WTC11 (cell line): ENCODE measurements around the gene POLK. TPM values are rescaled to one million over a fixed set of nuclear protein-coding genes. Genes with fewer than 3 reads are reported as not detected.

Experiments used
- ATAC-seq: fragments of 200-7000 bp; cut with Tn5 transposase; 2 replicates; pipeline ENCODE4 v1.10.0; 2021; ENCODE audit warnings: mild to moderate bottlenecking, moderate library complexity
- CTCF ChIA-PET: fragments of 300-600 bp; sonication (Branson Sonifier 250); formaldehyde crosslinking; loops from one replicate; lab custom pipeline; 2021; ENCODE audit warnings: antibody characterized with exemption; lab: Charles Lee
- POLR2A ChIA-PET: fragments of 350-600 bp; sonication (Branson Sonifier 250); formaldehyde crosslinking; loops from one replicate; lab custom pipeline; 2021; ENCODE audit warnings: antibody characterized with exemption; lab: Charles Lee
- DNase-seq: peaks from one replicate; pipeline ENCODE4 v3.0.0; 2021; ENCODE audit warnings: low spot score
- H3K27ac Mint-ChIP-seq: 2 replicates; pipeline ENCODE4 v1.8.0; 2021; ENCODE audit warnings: mixed read lengths
- H3K27me3 Mint-ChIP-seq: 2 replicates; pipeline ENCODE4 v1.8.0; 2021; ENCODE audit warnings: low read depth, mild to moderate bottlenecking, moderate library complexity, mixed read lengths
- H3K36me3 Mint-ChIP-seq: 2 replicates; pipeline ENCODE4 v1.8.0; 2021; ENCODE audit warnings: mixed read lengths
- H3K4me1 Mint-ChIP-seq: 2 replicates; pipeline ENCODE4 v1.8.0; 2022; ENCODE audit warnings: mixed read lengths
- H3K4me3 Mint-ChIP-seq: 2 replicates; pipeline ENCODE4 v1.8.0; 2021; ENCODE audit warnings: mild to moderate bottlenecking, moderate library complexity, mixed read lengths
- H3K9me3 Mint-ChIP-seq: 2 replicates; pipeline ENCODE4 v1.8.0; 2021; ENCODE audit warnings: mixed read lengths
- CBFB ChIP-seq: sonication (generic); formaldehyde crosslinking; IDR thresholded peaks from 2 replicates; pipeline ENCODE4 v1.8.1; 2022; ENCODE audit warnings: mild to moderate bottlenecking, low read depth, missing genetic modification reagents
- CREB1 ChIP-seq: sonication (generic); formaldehyde crosslinking; IDR thresholded peaks from 2 replicates; pipeline ENCODE4 v1.8.0; 2023; ENCODE audit warnings: mild to moderate bottlenecking, missing genetic modification reagents
- CREM ChIP-seq: sonication (generic); formaldehyde crosslinking; IDR thresholded peaks from 2 replicates; pipeline ENCODE4 v1.8.1; 2022; ENCODE audit warnings: mild to moderate bottlenecking, missing genetic modification reagents, moderate library complexity
- EMX1 ChIP-seq: fragments of 250-450 bp; sonication (Bioruptor Pico); IDR thresholded peaks from 2 replicates; pipeline ENCODE4 v1.8.0; 2021; ENCODE audit warnings: mild to moderate bottlenecking
- ESRRA ChIP-seq: sonication (generic); formaldehyde crosslinking; IDR thresholded peaks from 2 replicates; pipeline ENCODE4 v1.8.1; 2022; ENCODE audit warnings: mild to moderate bottlenecking, missing genetic modification reagents, borderline replicate concordance
- ETV6 ChIP-seq: sonication (generic); formaldehyde crosslinking; IDR thresholded peaks from 2 replicates; pipeline ENCODE4 v1.8.1; 2022; ENCODE audit warnings: mild to moderate bottlenecking, missing genetic modification reagents
- GABPB1 ChIP-seq: sonication (generic); formaldehyde crosslinking; IDR thresholded peaks from 2 replicates; pipeline ENCODE4 v1.8.1; 2023; ENCODE audit warnings: mild to moderate bottlenecking, missing genetic modification reagents
- GTF2I ChIP-seq: fragments of 250-450 bp; sonication (Bioruptor Pico); conservative IDR thresholded peaks from 2 replicates; pipeline ENCODE4 v1.4.0; 2021; ENCODE audit warnings: mild to moderate bottlenecking
- NFATC4 ChIP-seq: fragments of 250-450 bp; sonication (Bioruptor Pico); IDR thresholded peaks from 2 replicates; pipeline ENCODE4 v1.9.0; 2021; ENCODE audit warnings: mild to moderate bottlenecking
- NFYB ChIP-seq: sonication (generic); formaldehyde crosslinking; conservative IDR thresholded peaks from 2 replicates; pipeline ENCODE4 v1.8.0; 2022; ENCODE audit warnings: low read depth, missing genetic modification reagents
- NR3C1 ChIP-seq: sonication (generic); formaldehyde crosslinking; conservative IDR thresholded peaks from 2 replicates; pipeline ENCODE4 v1.8.1; 2023; ENCODE audit warnings: low read depth, mild to moderate bottlenecking, missing genetic modification reagents
- OVOL2 ChIP-seq: fragments of 250-450 bp; sonication (Bioruptor Pico); IDR thresholded peaks from 2 replicates; pipeline ENCODE4 v1.9.0; 2021; ENCODE audit warnings: mild to moderate bottlenecking, borderline replicate concordance
- SMAD4 ChIP-seq: sonication (generic); formaldehyde crosslinking; IDR thresholded peaks from 2 replicates; pipeline ENCODE4 v1.8.0; 2022; ENCODE audit warnings: mild to moderate bottlenecking, missing genetic modification reagents
- SOX15 ChIP-seq: fragments of 250-450 bp; sonication (Bioruptor Pico); IDR thresholded peaks from 2 replicates; pipeline ENCODE4 v1.9.0; 2021; ENCODE audit warnings: mild to moderate bottlenecking
- SP1 ChIP-seq: sonication (generic); formaldehyde crosslinking; conservative IDR thresholded peaks from 2 replicates; pipeline ENCODE4 v1.8.1; 2022; ENCODE audit warnings: missing genetic modification reagents
- TCF7 ChIP-seq: sonication (generic); formaldehyde crosslinking; IDR thresholded peaks from 2 replicates; pipeline ENCODE4 v1.8.0; 2022; ENCODE audit warnings: mild to moderate bottlenecking, low read depth, missing genetic modification reagents, moderate library complexity
- ZNF138 ChIP-seq: sonication (generic); formaldehyde crosslinking; conservative IDR thresholded peaks from 2 replicates; pipeline ENCODE4 v1.8.1; 2022; ENCODE audit warnings: mild to moderate bottlenecking, moderate library complexity, missing genetic modification reagents
- ZNF232 ChIP-seq: sonication (generic); formaldehyde crosslinking; IDR thresholded peaks from 2 replicates; pipeline ENCODE4 v1.8.0; 2022; ENCODE audit warnings: mild to moderate bottlenecking, missing genetic modification reagents
- ZNF317 ChIP-seq: sonication (generic); formaldehyde crosslinking; IDR thresholded peaks from 2 replicates; pipeline ENCODE4 v1.8.1; 2023; ENCODE audit warnings: low read depth, mild to moderate bottlenecking, moderate library complexity, missing genetic modification reagents, borderline replicate concordance
- ZNF671 ChIP-seq: fragments of 250-450 bp; sonication (Bioruptor Pico); IDR thresholded peaks from 2 replicates; pipeline ENCODE4 v1.8.0; 2021; ENCODE audit warnings: mild to moderate bottlenecking
- total RNA-seq: library from RNA; stranded (reverse); gene quantifications from 3 replicates; pipeline ENCODE4 v1.2.3, GENCODE V29; 2021
- TF ChIP-seq, protein P1 (sequence below): sonication (generic); formaldehyde crosslinking; IDR thresholded peaks from 2 replicates; pipeline ENCODE4 v1.8.1; 2023; ENCODE audit warnings: mild to moderate bottlenecking, moderate library complexity, missing genetic modification reagents
- TF ChIP-seq, protein P2 (sequence below): sonication (generic); formaldehyde crosslinking; conservative IDR thresholded peaks from 2 replicates; pipeline ENCODE4 v1.8.1; 2023; ENCODE audit warnings: mild to moderate bottlenecking, low read depth, missing genetic modification reagents, moderate library complexity
- TF ChIP-seq, protein P3 (sequence below): sonication (generic); formaldehyde crosslinking; IDR thresholded peaks from 2 replicates; pipeline ENCODE4 v1.8.0; 2022; ENCODE audit warnings: mild to moderate bottlenecking, missing genetic modification reagents
- TF ChIP-seq, protein P4 (sequence below): sonication (generic); formaldehyde crosslinking; IDR thresholded peaks from 2 replicates; pipeline ENCODE4 v1.8.1; 2023; ENCODE audit warnings: mild to moderate bottlenecking, missing genetic modification reagents, moderate library complexity
- TF ChIP-seq, protein P5 (sequence below): sonication (generic); formaldehyde crosslinking; IDR thresholded peaks from 2 replicates; pipeline ENCODE4 v1.8.0; 2023; ENCODE audit warnings: missing genetic modification reagents
- TF ChIP-seq, protein P6 (sequence below): fragments of 250-450 bp; sonication (Bioruptor Pico); IDR thresholded peaks from 2 replicates; pipeline ENCODE4 v1.9.0; 2021; ENCODE audit warnings: mild to moderate bottlenecking

Gene POLK
- total RNA-seq, 1 experiment from 2014 or later, result 7.1 TPM

DNA sequence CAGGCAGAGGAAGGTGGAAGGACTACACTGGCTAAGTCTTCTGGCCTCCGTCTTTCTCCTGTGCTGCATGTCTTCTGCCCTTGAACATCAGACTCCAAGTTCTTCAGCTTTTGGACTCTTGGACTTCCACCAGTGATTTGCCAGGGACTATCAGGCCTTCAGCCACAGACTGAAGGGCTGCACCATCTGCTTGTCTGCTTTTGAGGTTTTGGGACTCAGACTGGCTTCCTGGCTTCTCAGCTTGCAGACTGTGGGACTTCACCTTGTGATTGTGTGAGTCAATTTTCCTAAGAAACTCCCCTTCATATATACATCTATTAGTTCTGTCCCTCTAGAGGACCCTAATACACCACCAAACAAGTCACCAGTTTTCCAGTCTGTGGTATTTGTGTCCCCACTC lies 89.9 kb downstream of the POLK start:
- H3K36me3 Mint-ChIP-seq, result peaks cover 2% of the 10 kb centered on the region; the same call in 1 of the 2 replicates
- ATAC-seq, result no peak
- ChIA-PET POLR2A (no interaction called here), CTCF (interaction anchor here (0.6 kb wide), 1 partner anchor 287 kb away, joined by 5 read pairs; no protein-coding TSS in a partner anchor)
- H3K27me3 Mint-ChIP-seq, result no peaks in the 10 kb centered on the region
- no peak overlapping the region for H3K4me3 Mint-ChIP-seq
- no peaks in the 10 kb centered on the region for H3K9me3 Mint-ChIP-seq
- peaks cover 9% of the 10 kb centered on the region for H3K4me1 Mint-ChIP-seq
- DNase-seq, result no peak
- TF ChIP-seq, protein P1, sequence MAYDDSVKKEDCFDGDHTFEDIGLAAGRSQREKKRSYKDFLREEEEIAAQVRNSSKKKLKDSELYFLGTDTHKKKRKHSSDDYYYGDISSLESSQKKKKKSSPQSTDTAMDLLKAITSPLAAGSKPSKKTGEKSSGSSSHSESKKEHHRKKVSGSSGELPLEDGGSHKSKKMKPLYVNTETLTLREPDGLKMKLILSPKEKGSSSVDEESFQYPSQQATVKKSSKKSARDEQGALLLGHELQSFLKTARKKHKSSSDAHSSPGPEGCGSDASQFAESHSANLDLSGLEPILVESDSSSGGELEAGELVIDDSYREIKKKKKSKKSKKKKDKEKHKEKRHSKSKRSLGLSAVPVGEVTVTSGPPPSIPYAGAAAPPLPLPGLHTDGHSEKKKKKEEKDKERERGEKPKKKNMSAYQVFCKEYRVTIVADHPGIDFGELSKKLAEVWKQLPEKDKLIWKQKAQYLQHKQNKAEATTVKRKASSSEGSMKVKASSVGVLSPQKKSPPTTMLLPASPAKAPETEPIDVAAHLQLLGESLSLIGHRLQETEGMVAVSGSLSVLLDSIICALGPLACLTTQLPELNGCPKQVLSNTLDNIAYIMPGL (CRISPR knock-in tag), result no peak
- TF ChIP-seq, protein P2, sequence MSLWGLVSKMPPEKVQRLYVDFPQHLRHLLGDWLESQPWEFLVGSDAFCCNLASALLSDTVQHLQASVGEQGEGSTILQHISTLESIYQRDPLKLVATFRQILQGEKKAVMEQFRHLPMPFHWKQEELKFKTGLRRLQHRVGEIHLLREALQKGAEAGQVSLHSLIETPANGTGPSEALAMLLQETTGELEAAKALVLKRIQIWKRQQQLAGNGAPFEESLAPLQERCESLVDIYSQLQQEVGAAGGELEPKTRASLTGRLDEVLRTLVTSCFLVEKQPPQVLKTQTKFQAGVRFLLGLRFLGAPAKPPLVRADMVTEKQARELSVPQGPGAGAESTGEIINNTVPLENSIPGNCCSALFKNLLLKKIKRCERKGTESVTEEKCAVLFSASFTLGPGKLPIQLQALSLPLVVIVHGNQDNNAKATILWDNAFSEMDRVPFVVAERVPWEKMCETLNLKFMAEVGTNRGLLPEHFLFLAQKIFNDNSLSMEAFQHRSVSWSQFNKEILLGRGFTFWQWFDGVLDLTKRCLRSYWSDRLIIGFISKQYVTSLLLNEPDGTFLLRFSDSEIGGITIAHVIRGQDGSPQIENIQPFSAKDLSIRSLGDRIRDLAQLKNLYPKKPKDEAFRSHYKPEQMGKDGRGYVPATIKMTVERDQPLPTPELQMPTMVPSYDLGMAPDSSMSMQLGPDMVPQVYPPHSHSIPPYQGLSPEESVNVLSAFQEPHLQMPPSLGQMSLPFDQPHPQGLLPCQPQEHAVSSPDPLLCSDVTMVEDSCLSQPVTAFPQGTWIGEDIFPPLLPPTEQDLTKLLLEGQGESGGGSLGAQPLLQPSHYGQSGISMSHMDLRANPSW (CRISPR knock-in tag), result no peak
- TF ChIP-seq CBFB (CRISPR knock-in tag) (no peak), ESRRA (CRISPR knock-in tag) (no peak), NFATC4 (no peak), ZNF317 (CRISPR knock-in tag) (no peak), CREB1 (CRISPR knock-in tag) (no peak), SMAD4 (no peak), GABPB1 (no peak)
- TF ChIP-seq, protein P3, sequence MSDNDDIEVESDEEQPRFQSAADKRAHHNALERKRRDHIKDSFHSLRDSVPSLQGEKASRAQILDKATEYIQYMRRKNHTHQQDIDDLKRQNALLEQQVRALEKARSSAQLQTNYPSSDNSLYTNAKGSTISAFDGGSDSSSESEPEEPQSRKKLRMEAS, result no peak
- no peak overlapping the region for H3K27ac Mint-ChIP-seq

DNA sequence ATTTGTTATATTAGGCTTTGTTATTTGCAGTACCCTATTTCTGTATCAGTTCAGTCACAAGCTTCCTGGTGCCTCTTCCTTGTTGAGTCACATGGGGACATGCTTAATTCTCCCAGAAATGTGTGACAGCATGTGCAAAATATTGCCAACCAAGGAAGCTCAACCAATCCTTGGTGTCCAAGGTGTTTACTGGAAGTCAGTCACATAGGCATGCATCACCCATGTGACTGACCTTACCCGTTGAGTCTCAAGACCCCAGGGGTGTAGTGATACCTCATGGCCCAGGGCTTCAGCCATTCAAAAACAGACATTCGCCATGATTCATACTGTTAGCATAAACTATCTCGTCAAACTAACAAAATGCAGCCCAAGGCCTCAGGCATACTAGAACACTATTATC lies 90.3 kb downstream of the POLK start:
- H3K27me3 Mint-ChIP-seq, result no peaks in the 10 kb centered on the region
- TF ChIP-seq ETV6 (CRISPR knock-in tag), result no peak
- no peak for TF ChIP-seq EMX1 (CRISPR knock-in tag)
- TF ChIP-seq, protein P4, sequence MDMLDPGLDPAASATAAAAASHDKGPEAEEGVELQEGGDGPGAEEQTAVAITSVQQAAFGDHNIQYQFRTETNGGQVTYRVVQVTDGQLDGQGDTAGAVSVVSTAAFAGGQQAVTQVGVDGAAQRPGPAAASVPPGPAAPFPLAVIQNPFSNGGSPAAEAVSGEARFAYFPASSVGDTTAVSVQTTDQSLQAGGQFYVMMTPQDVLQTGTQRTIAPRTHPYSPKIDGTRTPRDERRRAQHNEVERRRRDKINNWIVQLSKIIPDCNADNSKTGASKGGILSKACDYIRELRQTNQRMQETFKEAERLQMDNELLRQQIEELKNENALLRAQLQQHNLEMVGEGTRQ (CRISPR knock-in tag), result no peak
- TF ChIP-seq TCF7 (CRISPR knock-in tag), result no peak
- TF ChIP-seq, protein P5, sequence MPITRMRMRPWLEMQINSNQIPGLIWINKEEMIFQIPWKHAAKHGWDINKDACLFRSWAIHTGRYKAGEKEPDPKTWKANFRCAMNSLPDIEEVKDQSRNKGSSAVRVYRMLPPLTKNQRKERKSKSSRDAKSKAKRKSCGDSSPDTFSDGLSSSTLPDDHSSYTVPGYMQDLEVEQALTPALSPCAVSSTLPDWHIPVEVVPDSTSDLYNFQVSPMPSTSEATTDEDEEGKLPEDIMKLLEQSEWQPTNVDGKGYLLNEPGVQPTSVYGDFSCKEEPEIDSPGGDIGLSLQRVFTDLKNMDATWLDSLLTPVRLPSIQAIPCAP, result no peak
- no peak for TF ChIP-seq GTF2I (CRISPR knock-in tag)
- no peak for TF ChIP-seq CREM (CRISPR knock-in tag)
- TF ChIP-seq, protein P6, sequence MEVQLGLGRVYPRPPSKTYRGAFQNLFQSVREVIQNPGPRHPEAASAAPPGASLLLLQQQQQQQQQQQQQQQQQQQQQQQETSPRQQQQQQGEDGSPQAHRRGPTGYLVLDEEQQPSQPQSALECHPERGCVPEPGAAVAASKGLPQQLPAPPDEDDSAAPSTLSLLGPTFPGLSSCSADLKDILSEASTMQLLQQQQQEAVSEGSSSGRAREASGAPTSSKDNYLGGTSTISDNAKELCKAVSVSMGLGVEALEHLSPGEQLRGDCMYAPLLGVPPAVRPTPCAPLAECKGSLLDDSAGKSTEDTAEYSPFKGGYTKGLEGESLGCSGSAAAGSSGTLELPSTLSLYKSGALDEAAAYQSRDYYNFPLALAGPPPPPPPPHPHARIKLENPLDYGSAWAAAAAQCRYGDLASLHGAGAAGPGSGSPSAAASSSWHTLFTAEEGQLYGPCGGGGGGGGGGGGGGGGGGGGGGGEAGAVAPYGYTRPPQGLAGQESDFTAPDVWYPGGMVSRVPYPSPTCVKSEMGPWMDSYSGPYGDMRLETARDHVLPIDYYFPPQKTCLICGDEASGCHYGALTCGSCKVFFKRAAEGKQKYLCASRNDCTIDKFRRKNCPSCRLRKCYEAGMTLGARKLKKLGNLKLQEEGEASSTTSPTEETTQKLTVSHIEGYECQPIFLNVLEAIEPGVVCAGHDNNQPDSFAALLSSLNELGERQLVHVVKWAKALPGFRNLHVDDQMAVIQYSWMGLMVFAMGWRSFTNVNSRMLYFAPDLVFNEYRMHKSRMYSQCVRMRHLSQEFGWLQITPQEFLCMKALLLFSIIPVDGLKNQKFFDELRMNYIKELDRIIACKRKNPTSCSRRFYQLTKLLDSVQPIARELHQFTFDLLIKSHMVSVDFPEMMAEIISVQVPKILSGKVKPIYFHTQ (CRISPR knock-in tag), result no peak
- no peak for TF ChIP-seq NR3C1 (CRISPR knock-in tag)
- no peak for TF ChIP-seq SP1 (CRISPR knock-in tag)
- no peak for TF ChIP-seq ZNF671
- no peak for TF ChIP-seq ZNF232 (CRISPR knock-in tag)
- no peak for TF ChIP-seq OVOL2
- no peak for TF ChIP-seq SOX15
- no peak for TF ChIP-seq NFYB
- no peak for TF ChIP-seq ZNF138 (CRISPR knock-in tag)
- CTCF ChIA-PET, result no interaction called here
- peaks cover 2% of the 10 kb centered on the region; the same call in 1 of the 2 replicates for H3K36me3 Mint-ChIP-seq
- POLR2A ChIA-PET, result no interaction called here
- H3K27ac Mint-ChIP-seq, result no peak overlapping the region
- peaks cover 14% of the 10 kb centered on the region for H3K4me1 Mint-ChIP-seq
- no peak for DNase-seq
- no peak overlapping the region for H3K4me3 Mint-ChIP-seq
- ATAC-seq, result no peak
- no peaks in the 10 kb centered on the region for H3K9me3 Mint-ChIP-seq
